Motor neuron (in vitro differentiated cells): ENCODE measurements around the gene ASGR1. TPM values are rescaled to one million over a fixed set of nuclear protein-coding genes. Genes with fewer than 3 reads are reported as not detected.
"Not testable (repeated sequence)": the region's sequence is repeated elsewhere in the genome, so short reads cannot be mapped to it uniquely, and the experiment has no call there.

Experiments
- ATAC-seq, 8 experiments: fragments of 200-7000 bp; cut with Tn5 transposase; replicated peaks in 6 of 8; 2 replicates each; pipeline ENCODE4 v1.8.0; 2021; ENCODE audit warnings: mild to moderate bottlenecking in 8 of 8, moderate library complexity in 8 of 8
- H3K27ac ChIP-seq, 2 donors: fragments of 250-450 bp; sonication (Bioruptor Pico); 2 replicates each; pipeline ENCODE4 v1.9.0; 2021; ENCODE audit warnings: antibody characterized with exemption in 2 of 2, mild to moderate bottlenecking in 2 of 2, moderate library complexity in 1 of 2
- H3K4me1 ChIP-seq, 2 donors: fragments of 250-450 bp; sonication (Bioruptor Pico); replicated peaks in 1 of 2; 2 replicates each; pipeline ENCODE4 v1.6.1; 2021; ENCODE audit warnings: antibody characterized with exemption in 2 of 2, mild to moderate bottlenecking in 2 of 2, moderate library complexity in 1 of 2
- H3K4me3 ChIP-seq, 5 donors: fragments of 250-450 bp; sonication (Bioruptor Pico); 2 replicates each; pipeline ENCODE4 v1.9.0; 2021; ENCODE audit warnings: antibody characterized with exemption in 5 of 5, mild to moderate bottlenecking in 5 of 5, moderate library complexity in 4 of 5
- WGBS, 10 experiments: fragments of 450-650 bp; shearing (Covaris generic); methylation state at CpG; one replicate each; pipeline ENCODE4 v1.0.0; 2022; 5-methylcytosine and 5-hydroxymethylcytosine counted together
- in situ Hi-C, 9 experiments: fragments of 400-800 bp; cut with MboI; loops; one replicate each; pipeline ENCODE4 v1.15.0; 2021; ENCODE audit warnings: low sequenced_read_pairs in 9 of 9, low pct_unique_long_range_greater_than_20kb in 2 of 9; ENCODE audit not compliant: unreplicated experiment in 9 of 9
- total RNA-seq, 8 experiments: library from RNA; unstranded; fragments of 300-600 nt; gene quantifications; 2 replicates each; pipeline versions ENCODE4 v1.2.3 to v1.2.4, GENCODE V29; 2022

ASGR1 gene
- total RNA-seq, 8 experiments from 2014 or later: 1.4 to 26.7 (median 10.1) TPM

GRCh38 chr17:7133424-7133823 lies 45.7 kb downstream of the ASGR1 start:
- H3K4me1 ChIP-seq: peaks cover 0 to 6% of the 10 kb centered on the region in 2 donors
- peak in 1 of 8 experiments; percentile 55 for ATAC-seq
- H3K4me3 ChIP-seq: no peak overlapping the region
- in situ Hi-C loops: loop anchor here in 4 of 9 experiments (5.0 to 25.0 kb wide), 3 partner anchors 81 to 96 kb away; partner anchors contain the start of genes SLC16A11 (in 3 of the 4) and SLC16A13 (in 2 of the 4)
- 13 to 55% (median 22%) methylated on average over 3 to 11 of the region's 19 CpGs; no CpG with 5 or more reads in 6 of the 10 experiments for WGBS, 10 experiments
- H3K27ac ChIP-seq: no peak overlapping the region

GRCh38 chr17:7132511-7133094 lies 46.6 kb downstream of the ASGR1 start:
- H3K4me1 ChIP-seq: peaks cover 0 to 6% of the 10 kb centered on the region in 2 donors
- H3K27ac ChIP-seq: no peak overlapping the region
- 15 to 75% (median 39%) methylated on average over 2 to 7 of the region's 7 CpGs; no CpG with 5 or more reads in 2 of the 10 experiments for WGBS, 10 experiments
- in situ Hi-C loops: loop anchor here in 4 of 9 experiments (5.0 to 25.0 kb wide), 3 partner anchors 80 to 95 kb away; partner anchors contain the start of genes SLC16A11 (in 3 of the 4) and SLC16A13 (in 2 of the 4)
- peak in 5 of 8 experiments; percentile 34 to 65 (median 41) for ATAC-seq
- H3K4me3 ChIP-seq: no peak overlapping the region

- no peak for ATAC-seq
- in situ Hi-C loops: loop anchor here in 4 of 9 experiments (5.0 to 25.0 kb wide), 3 partner anchors 79 to 94 kb away; partner anchors contain the start of genes SLC16A11 (in 3 of the 4) and SLC16A13 (in 2 of the 4)
- peaks cover 0 to 3% of the 10 kb centered on the region in 2 donors for H3K4me1 ChIP-seq
- no peak overlapping the region for H3K4me3 ChIP-seq
- 67 to 100% (median 74%) methylated on average over 2 to 4 of the region's 5 CpGs; no CpG with 5 or more reads in 6 of the 10 experiments for WGBS, 10 experiments
- H3K27ac ChIP-seq: no peak overlapping the region
Observed at GRCh38 chr17:7131423-7131791, 47.8 kb downstream of the ASGR1 start.

GRCh38 chr17:7130621-7131422 lies 48.3 kb downstream of the ASGR1 start:
- WGBS, 10 experiments: 17 to 83% (median 32%) methylated on average over 1 to 6 of the region's 11 CpGs; no CpG with 5 or more reads in 3 of the 10 experiments
- H3K4me3 ChIP-seq: no peak overlapping the region
- no peak overlapping the region for H3K27ac ChIP-seq
- H3K4me1 ChIP-seq: peaks cover 0 to 3% of the 10 kb centered on the region in 2 donors
- in situ Hi-C loops: loop anchor here in 4 of 9 experiments (5.0 to 25.0 kb wide), 3 partner anchors 79 to 94 kb away; partner anchors contain the start of genes SLC16A11 (in 3 of the 4) and SLC16A13 (in 2 of the 4)
- ATAC-seq: no peak

GRCh38 chr17:7129311-7129710 lies 49.9 kb downstream of the ASGR1 start:
- in situ Hi-C loops: loop anchor here in 2 of 9 experiments (25.0 kb wide), 1 partner anchor 92 kb away; the partner anchor contains the start of genes SLC16A11 (in 2 of the 2) and SLC16A13 (in 2 of the 2)
- ATAC-seq: no peak
- WGBS, 10 experiments: 0 to 100% (median 82%) methylated on average over 1 to 2 of the region's 8 CpGs; no CpG with 5 or more reads in 7 of the 10 experiments
- Histone ChIP-seq H3K4me3 (no peak overlapping the region), H3K27ac (no peak overlapping the region), H3K4me1 (peaks cover 0 to 3% of the 10 kb centered on the region in 2 donors)

GRCh38 chr17:7128160-7128559 lies 51.0 kb downstream of the ASGR1 start:
- peak in 5 of 8 experiments; percentile 35 to 70 (median 49) for ATAC-seq
- Histone ChIP-seq H3K27ac (no peak overlapping the region), H3K4me1 (peaks cover 0 to 3% of the 10 kb centered on the region in 2 donors), H3K4me3 (no peak overlapping the region)
- in situ Hi-C loops: loop anchor here in 2 of 9 experiments (25.0 kb wide), 1 partner anchor 91 kb away; the partner anchor contains the start of genes SLC16A11 (in 2 of the 2) and SLC16A13 (in 2 of the 2)
- WGBS, 10 experiments: 0 to 62% (median 35%) methylated on average over 1 to 5 of the region's 5 CpGs; no CpG with 5 or more reads in 2 of the 10 experiments

GRCh38 chr17:7127501-7127900 lies 51.7 kb downstream of the ASGR1 start:
- H3K4me3 ChIP-seq, H3K4me1 ChIP-seq, H3K27ac ChIP-seq, ATAC-seq: not testable (repeated sequence)
- WGBS, 10 experiments: 82% methylated on average over 2 of the region's 5 CpGs; no CpG with 5 or more reads in 9 of the 10 experiments
- in situ Hi-C loops: loop anchor here in 2 of 9 experiments (25.0 kb wide), 1 partner anchor 90 kb away; the partner anchor contains the start of genes SLC16A11 (in 2 of the 2) and SLC16A13 (in 2 of the 2)

GRCh38 chr17:7126386-7126785 lies 52.8 kb downstream of the ASGR1 start:
- WGBS, 10 experiments: 95 to 100% methylated on average over 1 to 3 of the region's 12 CpGs; no CpG with 5 or more reads in 8 of the 10 experiments
- not testable (repeated sequence) for H3K4me1 ChIP-seq, H3K4me3 ChIP-seq, ATAC-seq, H3K27ac ChIP-seq
- in situ Hi-C loops: loop anchor here in 2 of 9 experiments (25.0 kb wide), 1 partner anchor 89 kb away; the partner anchor contains the start of genes SLC16A11 (in 2 of the 2) and SLC16A13 (in 2 of the 2)

GRCh38 chr17:7124923-7125322 lies 54.2 kb downstream of the ASGR1 start:
- Histone ChIP-seq H3K27ac (no peak overlapping the region), H3K4me3 (no peak overlapping the region), H3K4me1 (no peaks in the 10 kb centered on the region)
- WGBS, 10 experiments: 61 to 100% (median 90%) methylated on average over 1 to 5 of the region's 5 CpGs; no CpG with 5 or more reads in 3 of the 10 experiments
- in situ Hi-C loops: loop anchor here in 2 of 9 experiments (25.0 kb wide), 1 partner anchor 88 kb away; the partner anchor contains the start of genes SLC16A11 (in 2 of the 2) and SLC16A13 (in 2 of the 2)
- ATAC-seq: no peak

- ATAC-seq: no peak
- Histone ChIP-seq H3K4me1 (no peaks in the 10 kb centered on the region), H3K27ac (no peak overlapping the region), H3K4me3 (no peak overlapping the region)
- in situ Hi-C loops: no loop called here
- WGBS, 10 experiments: 50 to 85% (median 71%) methylated on average over 1 to 4 of the region's 4 CpGs; no CpG with 5 or more reads in 3 of the 10 experiments
Observed at GRCh38 chr17:7123844-7124243, 55.3 kb downstream of the ASGR1 start.
